ENCODE measurements around the gene PRODH2.
"Not testable (repeated sequence)": the region's sequence is repeated elsewhere in the genome, so short reads cannot be mapped to it uniquely, and the experiment has no call there.

The PRODH2 gene

DNA sequence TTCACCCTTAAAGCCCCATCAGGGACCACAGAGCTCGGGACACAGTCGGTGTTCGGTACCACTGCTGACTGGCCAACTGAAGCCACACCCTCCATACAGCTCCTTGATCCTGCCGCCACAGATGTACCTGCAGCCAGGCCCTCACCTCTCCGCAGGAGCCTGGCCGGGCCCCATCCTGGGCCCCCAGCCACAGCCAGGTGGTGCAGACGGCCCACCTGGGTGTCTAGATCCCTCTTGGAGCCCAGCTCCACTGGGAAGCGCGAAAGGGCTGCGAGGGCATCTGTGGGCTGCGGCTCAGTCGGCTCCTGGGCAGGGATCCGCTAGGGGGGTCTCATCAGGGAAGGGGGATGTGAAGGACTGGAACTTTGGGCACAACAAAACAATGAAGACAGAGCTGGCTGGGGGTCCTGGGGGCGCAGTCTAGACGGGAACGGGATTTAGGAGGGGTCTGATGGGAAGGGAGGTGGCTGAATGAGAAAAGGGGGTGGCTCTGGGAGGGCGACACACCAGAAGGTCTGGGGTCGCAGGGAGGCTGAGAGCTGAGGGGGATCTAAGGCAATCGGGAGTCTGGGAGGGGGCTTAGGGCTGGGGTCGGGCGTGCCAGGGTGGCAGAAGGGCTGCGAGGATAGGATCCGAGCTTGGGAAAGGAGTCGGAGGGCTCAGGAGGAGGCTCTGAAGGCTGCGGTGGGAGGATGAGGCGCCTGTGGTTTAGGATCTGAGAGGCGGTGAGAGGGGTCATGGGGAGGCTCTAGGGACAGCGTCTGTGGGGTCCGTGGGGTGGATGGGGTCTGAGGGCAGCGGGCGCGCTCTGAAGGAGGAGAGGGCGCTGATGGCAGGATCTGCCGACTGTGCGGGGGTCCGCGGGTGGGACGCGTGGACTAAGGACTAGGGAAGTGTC lies 15.8 kb downstream of the PRODH2 start:
- no peak for DNase-seq (ENCODE audit: low read depth)

DNA sequence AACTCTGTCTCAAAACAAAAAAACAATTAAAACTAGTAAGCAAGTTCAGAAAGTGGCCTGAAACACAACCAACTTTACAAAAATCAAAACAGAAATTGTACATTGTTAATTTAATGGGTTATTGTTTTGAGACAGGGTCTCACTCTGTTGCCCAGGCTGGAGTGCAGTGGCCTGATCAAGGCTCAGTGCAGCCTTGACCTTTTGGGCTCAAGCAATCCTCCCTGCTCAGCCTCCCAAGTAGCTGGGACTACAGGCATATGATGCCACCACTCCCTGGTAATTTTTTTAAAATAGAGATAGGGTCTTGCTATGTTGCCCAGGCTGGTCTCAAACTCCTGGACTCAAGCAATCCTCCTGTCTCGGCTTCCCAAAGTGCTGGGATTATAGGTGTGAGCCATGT lies 17.1 kb downstream of the PRODH2 start:
- DNase-seq (ENCODE audit: low read depth): not testable (repeated sequence)

GRCh38 chr19:35793381-35794165 lies 19.1 kb downstream of the PRODH2 start:
- no peak for DNase-seq (ENCODE audit: low read depth)

DNA sequence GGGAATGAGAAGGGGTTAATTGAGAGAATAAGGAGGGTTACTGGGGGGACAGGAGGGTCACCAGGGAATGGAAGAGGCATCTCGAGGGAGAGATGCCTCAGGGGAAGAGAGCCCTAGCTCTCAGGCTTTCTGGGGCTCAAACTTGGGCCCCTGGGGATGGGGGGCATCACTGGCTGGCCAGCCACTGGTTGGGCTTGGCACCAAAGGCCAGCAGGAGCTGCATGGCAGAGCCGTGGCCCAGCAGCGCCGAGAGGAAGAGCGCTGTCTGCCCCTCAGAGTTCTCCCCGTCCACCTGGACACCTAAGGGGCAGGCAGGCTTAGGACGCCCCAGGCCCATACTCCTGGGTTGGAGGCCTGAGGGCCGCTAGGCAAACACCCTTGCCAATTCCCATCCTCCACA lies 19.8 kb downstream of the PRODH2 start:
- DNase-seq (ENCODE audit: low read depth): no peak

DNA sequence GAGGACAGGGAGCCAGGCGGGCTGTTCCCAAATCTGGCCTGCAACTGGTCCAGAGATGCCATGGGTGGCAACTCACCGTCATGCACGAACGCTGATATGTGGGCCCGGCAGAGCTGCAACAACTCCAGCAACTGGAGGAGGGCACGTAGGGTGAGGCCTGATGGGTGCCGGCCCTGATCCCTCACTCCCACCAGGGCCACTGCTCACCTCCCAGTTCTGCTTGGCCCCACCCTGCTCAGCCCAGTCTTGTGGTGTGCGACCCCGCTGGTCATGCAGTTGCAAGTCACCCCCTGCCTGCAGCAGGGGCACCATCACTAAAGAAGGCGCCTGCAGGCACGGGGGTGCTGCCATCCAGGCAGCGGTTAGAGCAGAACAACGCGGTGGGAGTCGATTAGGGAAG lies 20.3 kb downstream of the PRODH2 start:
- no peak for DNase-seq (ENCODE audit: low read depth)

GRCh38 chr19:35791814-35792279 lies 20.8 kb downstream of the PRODH2 start:
- no peak for DNase-seq (ENCODE audit: low read depth)

DNA sequence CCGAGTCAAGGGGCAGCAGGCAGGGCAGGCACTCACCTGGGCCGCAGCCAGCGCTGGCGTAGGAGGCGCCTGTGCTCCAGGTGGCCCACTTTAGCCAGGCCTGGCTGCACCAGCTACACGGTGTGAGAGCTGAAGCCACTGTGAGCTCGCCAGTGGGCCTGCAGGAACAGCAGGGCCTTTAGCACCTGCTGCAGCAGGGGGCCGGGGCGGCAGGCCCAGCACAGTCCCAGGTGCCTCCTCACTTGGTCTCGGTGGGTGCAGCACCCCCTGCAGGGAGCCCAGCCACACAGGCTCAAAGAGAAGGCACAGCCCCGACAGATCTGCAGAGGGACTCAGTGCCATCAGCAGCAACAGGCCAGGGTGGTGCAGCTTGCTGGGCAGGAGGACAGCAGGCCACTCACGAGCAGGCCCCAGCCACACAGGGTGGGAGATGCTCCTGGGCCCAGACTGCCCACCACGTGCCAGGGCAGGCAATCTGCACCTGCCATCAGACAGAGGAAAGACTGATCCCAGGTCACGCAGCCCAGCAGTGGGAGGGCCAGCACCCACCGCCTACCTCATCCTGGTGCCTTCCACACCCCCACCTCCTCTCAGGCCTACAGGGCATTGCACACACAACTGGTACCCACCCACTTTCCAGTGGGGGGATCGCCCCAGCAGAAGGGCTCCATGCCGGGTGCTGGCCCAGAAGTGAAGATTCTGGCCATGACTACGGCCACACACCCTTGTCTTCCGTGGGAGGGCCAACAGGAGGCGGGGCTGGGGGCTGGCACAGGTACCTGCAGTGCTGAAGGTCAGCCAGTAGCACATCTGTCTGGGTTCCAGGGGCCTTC lies 21.4 kb downstream of the PRODH2 start:
- no peak for DNase-seq (ENCODE audit: low read depth)

GRCh38 chr19:35789978-35790944 lies 22.4 kb downstream of the PRODH2 start:
- DNase-seq (ENCODE audit: low read depth): no peak

- no peak for DNase-seq (ENCODE audit: low read depth)
These were observed 23.3 kb downstream of the PRODH2 start for GRCh38 chr19:35789195-35789977.

DNA sequence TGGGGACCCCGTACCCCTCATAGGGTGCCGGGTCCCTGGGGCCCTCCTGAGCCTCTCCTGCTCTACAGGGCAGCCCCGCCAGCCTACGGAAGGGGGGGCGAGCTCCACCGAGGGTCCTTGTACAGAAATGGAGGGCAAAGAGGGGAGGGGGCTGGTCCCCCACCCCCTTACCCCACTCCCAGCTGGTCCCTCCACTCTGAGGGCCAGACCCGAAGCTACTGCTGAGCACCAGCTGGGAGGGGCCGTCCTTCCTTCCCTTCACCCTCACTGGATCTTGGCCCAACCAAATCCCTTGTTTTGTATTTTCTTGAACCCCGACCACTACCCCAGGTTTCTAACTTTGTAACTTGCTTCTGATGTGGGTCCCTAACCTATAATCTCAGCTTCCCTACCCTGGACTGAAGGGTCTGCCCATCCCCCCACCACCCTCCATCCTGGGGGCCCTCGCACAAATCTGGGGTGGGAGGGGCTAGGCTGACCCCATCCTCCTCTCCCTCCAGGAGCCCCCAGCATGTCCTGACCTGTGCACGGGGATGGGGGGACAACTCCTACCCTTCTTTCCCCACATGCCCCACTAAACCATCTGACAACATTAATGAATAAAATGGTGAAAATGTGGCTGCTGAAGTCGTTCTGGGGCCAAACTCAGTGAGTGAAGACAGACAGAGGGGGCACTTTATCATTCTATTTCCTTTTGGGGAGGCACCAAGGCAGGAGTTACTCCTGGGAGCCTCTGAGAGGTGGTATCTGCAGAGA lies 24.3 kb downstream of the PRODH2 start:
- DNase-seq (ENCODE audit: low read depth): no peak

DNA sequence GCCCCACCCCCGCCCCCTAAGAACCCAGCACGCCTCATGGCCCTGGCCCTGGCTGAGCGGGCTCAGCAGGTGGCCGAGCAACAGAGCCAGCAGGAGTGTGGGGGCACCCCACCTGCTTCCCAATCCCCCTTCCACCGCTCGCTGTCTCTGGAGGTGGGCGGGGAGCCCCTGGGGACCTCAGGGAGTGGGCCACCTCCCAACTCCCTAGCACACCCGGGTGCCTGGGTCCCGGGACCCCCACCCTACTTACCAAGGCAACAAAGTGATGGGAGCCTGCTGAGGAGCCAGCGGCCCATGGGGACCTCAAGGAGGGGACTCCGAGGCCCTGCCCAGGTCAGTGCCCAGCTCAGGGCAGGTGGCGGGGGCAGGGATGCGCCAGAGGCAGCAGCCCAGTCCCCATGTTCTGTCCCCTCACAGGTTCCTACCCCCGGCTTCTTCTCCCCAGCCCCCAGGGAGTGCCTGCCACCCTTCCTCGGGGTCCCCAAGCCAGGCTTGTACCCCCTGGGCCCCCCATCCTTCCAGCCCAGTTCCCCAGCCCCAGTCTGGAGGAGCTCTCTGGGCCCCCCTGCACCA lies 25.3 kb downstream of the PRODH2 start:
- DNase-seq (ENCODE audit: low read depth): no peak

GRCh38 chr19:35786299-35787160 lies 26.1 kb downstream of the PRODH2 start:
- DNase-seq (ENCODE audit: low read depth): no peak

DNA sequence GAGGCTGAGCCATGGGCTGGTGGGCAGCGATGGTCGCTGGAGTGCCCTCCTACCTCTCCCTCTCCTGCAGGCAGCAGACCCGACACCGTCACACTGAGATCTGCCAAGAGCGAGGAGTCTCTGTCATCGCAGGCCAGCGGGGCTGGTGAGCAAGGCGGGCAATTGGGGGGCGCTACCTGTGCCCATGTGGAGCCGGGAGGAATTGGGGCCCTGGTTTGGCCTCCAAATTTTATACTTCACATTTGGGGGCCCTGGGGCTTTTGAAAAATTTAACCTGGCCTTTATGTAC lies 27.4 kb downstream of the PRODH2 start:
- no peak for DNase-seq (ENCODE audit: low read depth)

DNA sequence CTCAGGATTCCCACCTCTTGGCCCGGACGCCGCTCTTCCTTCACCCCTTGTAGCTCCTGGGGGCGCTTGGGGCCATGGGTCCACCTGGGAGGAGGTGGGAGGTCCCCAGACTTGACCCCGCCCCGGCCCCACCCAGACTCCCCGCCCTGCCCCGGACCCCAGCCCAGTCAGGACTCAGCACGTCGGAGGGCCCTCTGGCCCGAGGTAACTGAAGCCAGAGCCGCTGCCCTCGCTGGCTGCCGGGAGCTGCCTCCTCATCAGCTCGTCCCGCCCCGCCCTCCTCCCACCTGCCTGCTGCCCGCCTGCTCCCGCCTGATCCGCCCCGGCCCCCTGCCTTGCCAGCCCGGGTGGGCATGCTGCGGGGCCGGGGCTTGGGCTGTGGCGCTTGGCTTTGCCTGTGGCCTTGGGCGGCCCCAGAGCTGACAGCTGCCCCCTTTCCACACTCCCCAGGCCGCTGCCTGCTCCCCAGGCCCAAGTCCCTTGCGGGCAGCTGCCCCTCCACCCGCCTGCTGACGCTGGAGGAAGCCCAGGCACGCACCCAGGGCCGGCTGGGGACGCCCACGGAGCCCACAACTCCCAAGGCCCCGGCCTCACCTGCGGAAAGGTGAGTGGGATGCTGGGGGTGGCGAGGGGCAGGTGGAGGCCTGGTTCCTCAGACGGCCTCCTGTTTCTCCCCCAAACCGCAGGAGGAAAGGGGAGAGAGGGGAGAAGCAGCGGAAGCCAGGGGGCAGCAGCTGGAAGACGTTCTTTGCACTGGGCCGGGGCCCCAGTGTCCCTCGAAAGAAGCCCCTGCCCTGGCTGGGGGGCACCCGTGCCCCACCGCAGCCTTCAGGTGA lies 27.9 kb downstream of the PRODH2 start:
- no peak for DNase-seq (ENCODE audit: low read depth)

DNA sequence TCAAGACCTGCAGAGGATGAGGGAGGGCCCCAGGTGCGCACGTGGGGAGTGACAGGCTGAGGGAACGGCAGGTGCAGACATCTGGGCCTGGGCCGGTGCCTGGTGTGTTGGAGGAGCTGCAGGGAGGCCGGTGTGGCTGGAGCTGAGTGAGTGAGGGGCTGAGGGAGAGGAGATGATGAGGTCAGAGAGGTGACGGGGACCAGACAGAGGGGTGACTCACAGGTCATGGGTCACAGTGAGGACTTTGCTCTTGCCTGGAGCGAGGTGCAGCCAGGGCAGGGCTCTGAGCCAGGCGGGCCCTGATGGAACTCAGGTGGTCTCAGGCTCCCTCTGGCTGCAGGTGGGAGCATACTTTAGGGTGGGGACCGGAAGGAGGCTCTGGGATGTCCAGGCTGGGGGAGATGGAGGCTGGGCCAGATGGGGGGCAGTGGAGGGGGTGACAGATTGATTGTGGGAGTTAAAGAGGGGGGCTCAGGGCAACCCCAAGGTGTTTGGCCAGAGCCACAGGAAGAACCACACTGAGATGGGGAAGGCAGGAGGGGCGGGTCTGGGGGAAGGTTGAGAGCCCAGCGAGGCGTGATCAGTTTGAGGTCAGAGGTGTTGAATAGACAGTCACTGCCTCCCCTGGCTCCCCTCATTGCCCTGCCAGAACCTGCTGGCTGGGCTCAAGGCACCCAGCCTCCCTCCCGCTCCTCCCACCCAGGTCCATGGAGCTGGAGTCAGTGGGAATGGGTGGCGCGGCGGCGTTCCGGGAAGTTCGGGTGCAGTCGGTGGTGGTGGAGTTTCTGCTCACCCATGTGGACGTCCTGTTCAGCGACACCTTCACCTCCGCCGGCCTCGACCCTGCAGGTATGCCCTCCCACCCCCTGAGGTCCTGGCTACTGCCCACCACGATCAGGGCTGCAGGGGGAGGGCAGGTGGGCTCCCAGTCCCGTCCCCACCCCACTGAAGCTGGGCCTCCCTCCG lies 28.9 kb downstream of the PRODH2 start:
- no peak for DNase-seq (ENCODE audit: low read depth)

DNA sequence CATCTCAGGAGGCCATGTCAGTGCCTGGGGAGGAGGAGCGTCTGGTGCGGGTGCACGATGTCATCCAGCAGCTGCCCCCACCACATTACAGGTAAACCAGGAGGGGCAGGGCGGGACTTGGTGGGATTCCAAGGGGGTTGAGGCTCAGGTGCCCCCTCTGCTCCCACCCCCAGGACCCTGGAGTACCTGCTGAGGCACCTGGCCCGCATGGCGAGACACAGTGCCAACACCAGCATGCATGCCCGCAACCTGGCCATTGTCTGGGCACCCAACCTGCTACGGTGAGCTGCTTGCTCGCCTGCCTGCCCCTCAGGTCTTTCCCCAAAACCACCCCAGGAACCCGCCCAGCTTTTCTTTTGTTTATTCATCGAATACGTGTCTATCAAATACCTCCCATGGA lies 30.1 kb downstream of the PRODH2 start:
- no peak for DNase-seq (ENCODE audit: low read depth)

All from CMK (cell line).